ENCODE data around the gene WNT9B. TPM values are rescaled to one million over a fixed set of nuclear protein-coding genes. Genes with fewer than 3 reads are reported as not detected.
A peak's percentile ranks its signal among the peaks of the same experiment; 100 is the strongest.

Gene WNT9B
- total and polyA plus RNA-seq, 2 of the 13 experiments (the other 11 are each of a cell fraction or from before 2014, with no cell fraction given) = not detected

GRCh38 chr17:46894024-46894423 is 42.6 kb downstream of the WNT9B start (continued):
- no peak for TF ChIP-seq ZBTB33 (CRISPR knock-in tag; IDR thresholded peaks at IDR 0.05)
- TF ChIP-seq ZNF580 (CRISPR knock-in tag; IDR thresholded peaks at IDR 0.05; ENCODE audit: borderline replicate concordance, low read depth) = no peak
- no peak for TF ChIP-seq RBM39 (IDR thresholded peaks at IDR 0.05; ENCODE audit: low read depth, low read length, poor library complexity, severe bottlenecking)
- TF ChIP-seq KDM5B (CRISPR knock-in tag; IDR thresholded peaks at IDR 0.05; ENCODE audit: borderline replicate concordance) = no peak
- 0 out of 2 replicates have a peak, but pooled peaks have one; percentile 30 for TF ChIP-seq TCF7 (IDR thresholded peaks at IDR 0.05; ENCODE audit: low read depth)
- no peak for TF ChIP-seq ZNF318 (CRISPR knock-in tag; IDR thresholded peaks at IDR 0.05)
- 0 out of 2 replicates have a peak, but pooled peaks have one; percentile 19 for TF ChIP-seq BORCS8-MEF2B (CRISPR knock-in tag; IDR thresholded peaks at IDR 0.05)
- no peak for TF ChIP-seq MEF2D (CRISPR knock-in tag; IDR thresholded peaks at IDR 0.05)
- no peak for TF ChIP-seq ZMAT3 (CRISPR knock-in tag; conservative IDR thresholded peaks at IDR 0.05)
- no peak for TF ChIP-seq ELK4 (CRISPR knock-in tag; IDR thresholded peaks at IDR 0.05; ENCODE audit: borderline replicate concordance)
- no peak for TF ChIP-seq FOXP4 (CRISPR knock-in tag; IDR thresholded peaks at IDR 0.05)
- no peak for TF ChIP-seq ZNF678 (CRISPR knock-in tag; IDR thresholded peaks at IDR 0.05)
- no peak for TF ChIP-seq MATR3 (CRISPR knock-in tag; IDR thresholded peaks at IDR 0.05)
- no peak for TF ChIP-seq SRF (IDR thresholded peaks at IDR 0.05; ENCODE audit: low read depth, low read length)
- peak; percentile 87 for TF ChIP-seq ZNF12 (CRISPR knock-in tag; IDR thresholded peaks at IDR 0.05)
- TF ChIP-seq CC2D1A (CRISPR knock-in tag; IDR thresholded peaks at IDR 0.05) = no peak
- TF ChIP-seq FOXA1 (IDR thresholded peaks at IDR 0.05) = no peak
- TF ChIP-seq FOXA1 (CRISPR knock-in tag; IDR thresholded peaks at IDR 0.05) = peak; percentile 75
